Left ventricle myocardium superior (tissue), 1 donor: Measurements from ENCODE around the gene CCR3. TPM values are rescaled to one million over a fixed set of nuclear protein-coding genes. Genes with fewer than 3 reads are reported as not detected.

Source experiments
- total RNA-seq: library from RNA; stranded (reverse); fragmentation: NEBNext Ultra II Directional; extraction: Animal tissue kit (Norgen Biotek cat#: 25700); gene quantifications from one replicate; pipeline ENCODE4 v1.2.1, GENCODE V29; 2021
- donor health status: DM: no; HTN: yes; CAD: no; lungs with severe emphysema.

CCR3 gene
- total RNA-seq, 1 donor from 2014 or later, result not detected

Other genes with a start within 250 kb of the CCR3 start
- gene FYCO1, start 246.6 kb upstream of the CCR3 start, total RNA-seq, result 146 TPM
- gene XCR1, start 215.0 kb upstream of the CCR3 start, total RNA-seq, result not detected
- 2.4 TPM for gene CCR1, start 34.1 kb upstream of the CCR3 start, total RNA-seq
- gene CCR2, start 111.7 kb downstream of the CCR3 start, total RNA-seq, result 1.3 TPM
- gene CCR5, start 128.5 kb downstream of the CCR3 start, total RNA-seq, result 0.62 TPM
- gene CCRL2, start 164.8 kb downstream of the CCR3 start, total RNA-seq, result 1.4 TPM
- gene LTF, start 222.4 kb downstream of the CCR3 start, total RNA-seq, result 3.7 TPM